Mononuclear cell (primary cell): ENCODE measurements around the gene TMEM171. TPM values are rescaled to one million over a fixed set of nuclear protein-coding genes. Genes with fewer than 3 reads are reported as not detected.

Source experiments
- H3K27me3 ChIP-seq: 2 replicates; pipeline ENCODE4 v1.6.0; 2011; ENCODE audit warnings: low read length, control low read depth; ENCODE audit not compliant: insufficient read depth
- H3K4me1 ChIP-seq: 2 replicates; pipeline ENCODE4 v1.5.1; 2011; ENCODE audit warnings: mild to moderate bottlenecking, low read length, control low read depth; ENCODE audit not compliant: insufficient read depth
- H3K4me3 ChIP-seq: 2 replicates; pipeline ENCODE4 v1.5.1; 2011; ENCODE audit warnings: mild to moderate bottlenecking, low read length, moderate library complexity
- H3K9me3 ChIP-seq: 2 replicates; pipeline ENCODE4 v1.5.1; 2011; ENCODE audit warnings: low read depth, mild to moderate bottlenecking, control low read depth, low read length
- total RNA-seq: library from RNA; depleted of rRNA; stranded (reverse); fragments of >200 nt; gene quantifications from one replicate; pipeline ENCODE4 v1.2.3, GENCODE V29; 2012

TMEM171 gene
- total RNA-seq, 1 donor, result not detected

GRCh38 chr5:73132759-73133158 is 12.4 kb downstream of the TMEM171 start:
- peaks cover 26% of the 10 kb centered on the region for H3K27me3 ChIP-seq
- H3K9me3 ChIP-seq, result no peaks in the 10 kb centered on the region
- no peaks in the 10 kb centered on the region for H3K4me1 ChIP-seq
- no peak overlapping the region for H3K4me3 ChIP-seq

GRCh38 chr5:73135021-73135420 is 14.6 kb downstream of the TMEM171 start:
- no peak overlapping the region for H3K4me3 ChIP-seq
- H3K27me3 ChIP-seq, result peaks cover 27% of the 10 kb centered on the region
- H3K9me3 ChIP-seq, result no peaks in the 10 kb centered on the region
- no peaks in the 10 kb centered on the region for H3K4me1 ChIP-seq

GRCh38 chr5:73135429-73136054 is 15.2 kb downstream of the TMEM171 start:
- peaks cover 28% of the 10 kb centered on the region for H3K27me3 ChIP-seq
- no peaks in the 10 kb centered on the region for H3K9me3 ChIP-seq
- H3K4me3 ChIP-seq, result no peak overlapping the region
- no peaks in the 10 kb centered on the region for H3K4me1 ChIP-seq

- Histone ChIP-seq H3K9me3 (no peaks in the 10 kb centered on the region), H3K27me3 (peaks cover 32% of the 10 kb centered on the region), H3K4me1 (no peaks in the 10 kb centered on the region), H3K4me3 (no peak overlapping the region)
Measured at GRCh38 chr5:73136055-73136562, 15.7 kb downstream of the TMEM171 start.

- Histone ChIP-seq H3K4me3 (no peak overlapping the region), H3K9me3 (no peaks in the 10 kb centered on the region), H3K4me1 (no peaks in the 10 kb centered on the region), H3K27me3 (peaks cover 35% of the 10 kb centered on the region)
Measured at GRCh38 chr5:73137563-73138530, 17.5 kb downstream of the TMEM171 start.

GRCh38 chr5:73139485-73139884 is 19.1 kb downstream of the TMEM171 start:
- Histone ChIP-seq H3K4me3 (no peak overlapping the region), H3K4me1 (no peaks in the 10 kb centered on the region), H3K9me3 (no peaks in the 10 kb centered on the region), H3K27me3 (peaks cover 41% of the 10 kb centered on the region)

GRCh38 chr5:73140801-73141200 is 20.4 kb downstream of the TMEM171 start:
- Histone ChIP-seq H3K27me3 (peaks cover 46% of the 10 kb centered on the region), H3K4me3 (no peak overlapping the region), H3K4me1 (no peaks in the 10 kb centered on the region), H3K9me3 (no peaks in the 10 kb centered on the region)

- Histone ChIP-seq H3K27me3 (peaks cover 55% of the 10 kb centered on the region), H3K4me3 (no peak overlapping the region), H3K9me3 (no peaks in the 10 kb centered on the region), H3K4me1 (no peaks in the 10 kb centered on the region)
Measured at GRCh38 chr5:73142035-73142434, 21.7 kb downstream of the TMEM171 start.

GRCh38 chr5:73143716-73144115 is 23.3 kb downstream of the TMEM171 start:
- Histone ChIP-seq H3K9me3 (no peaks in the 10 kb centered on the region), H3K4me1 (no peaks in the 10 kb centered on the region), H3K4me3 (no peak overlapping the region), H3K27me3 (peaks cover 52% of the 10 kb centered on the region)

GRCh38 chr5:73149540-73149939 is 29.2 kb downstream of the TMEM171 start:
- Histone ChIP-seq H3K4me1 (no peaks in the 10 kb centered on the region), H3K27me3 (peaks cover 45% of the 10 kb centered on the region), H3K9me3 (no peaks in the 10 kb centered on the region), H3K4me3 (no peak overlapping the region)

GRCh38 chr5:73150876-73151275 is 30.5 kb downstream of the TMEM171 start:
- H3K27me3 ChIP-seq, result peaks cover 43% of the 10 kb centered on the region
- no peaks in the 10 kb centered on the region for H3K4me1 ChIP-seq
- H3K4me3 ChIP-seq, result no peak overlapping the region
- no peaks in the 10 kb centered on the region for H3K9me3 ChIP-seq

GRCh38 chr5:73151766-73152410 is 31.5 kb downstream of the TMEM171 start:
- Histone ChIP-seq H3K4me3 (no peak overlapping the region), H3K27me3 (peaks cover 47% of the 10 kb centered on the region), H3K4me1 (no peaks in the 10 kb centered on the region), H3K9me3 (no peaks in the 10 kb centered on the region)

GRCh38 chr5:73152411-73153388 is 32.3 kb downstream of the TMEM171 start:
- Histone ChIP-seq H3K4me1 (no peaks in the 10 kb centered on the region), H3K4me3 (no peak overlapping the region), H3K27me3 (peaks cover 48% of the 10 kb centered on the region), H3K9me3 (no peaks in the 10 kb centered on the region)

- Histone ChIP-seq H3K4me1 (no peaks in the 10 kb centered on the region), H3K9me3 (no peaks in the 10 kb centered on the region), H3K27me3 (peaks cover 57% of the 10 kb centered on the region), H3K4me3 (no peak overlapping the region)
Measured at GRCh38 chr5:73153513-73153912, 33.1 kb downstream of the TMEM171 start.
